GM19395 (cell line): ENCODE measurements around the gene TSPAN9.

Experiments used
- ATAC-seq: cut with Tn5 transposase; IDR thresholded peaks from one replicate; pipeline ENCODE4 v1.9.1; 2021; ENCODE audit warnings: mild to moderate bottlenecking, moderate library complexity; ENCODE audit not compliant: unreplicated experiment

TSPAN9 gene

DNA sequence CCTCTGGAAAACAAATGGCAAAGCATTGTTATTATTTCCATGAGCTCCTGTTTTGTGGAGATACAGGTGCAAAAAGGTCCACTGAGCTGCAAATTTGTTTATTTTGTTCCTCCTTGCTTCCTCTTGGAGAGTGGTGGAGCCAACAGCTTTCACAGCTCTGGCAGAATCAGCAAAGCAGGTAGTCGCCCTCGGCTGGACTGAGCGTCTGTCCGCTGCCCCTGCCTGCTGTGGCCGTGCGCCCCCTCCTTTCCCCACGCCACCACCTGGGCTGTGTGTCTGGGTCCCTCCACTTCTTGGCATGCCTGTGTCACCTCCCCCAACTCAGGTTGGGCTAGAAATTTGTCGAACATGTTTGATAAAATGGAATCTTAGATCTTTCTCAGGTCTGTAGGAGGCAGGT is 188.2 kb downstream of the TSPAN9 start:
- ATAC-seq = no peak

DNA sequence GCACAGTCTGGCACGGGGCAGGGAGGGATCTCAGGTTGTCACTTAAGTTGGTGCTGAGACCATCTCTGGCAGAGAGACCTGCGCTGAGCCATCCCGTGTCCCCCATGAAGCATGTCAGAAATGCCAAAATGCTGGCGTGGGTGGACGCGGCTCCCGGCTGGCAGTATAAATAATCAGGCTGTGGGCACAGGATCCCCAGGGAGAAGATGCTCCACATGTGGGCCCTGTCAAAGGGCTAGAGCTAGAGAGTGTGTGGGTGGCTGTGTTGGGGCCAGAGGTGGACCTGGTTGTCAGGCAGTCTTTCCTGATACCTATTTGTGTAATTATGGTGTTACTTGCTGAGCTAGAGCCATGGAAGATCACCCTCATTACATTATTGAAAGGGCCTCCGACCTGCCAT is 189.5 kb downstream of the TSPAN9 start:
- no peak for ATAC-seq

DNA sequence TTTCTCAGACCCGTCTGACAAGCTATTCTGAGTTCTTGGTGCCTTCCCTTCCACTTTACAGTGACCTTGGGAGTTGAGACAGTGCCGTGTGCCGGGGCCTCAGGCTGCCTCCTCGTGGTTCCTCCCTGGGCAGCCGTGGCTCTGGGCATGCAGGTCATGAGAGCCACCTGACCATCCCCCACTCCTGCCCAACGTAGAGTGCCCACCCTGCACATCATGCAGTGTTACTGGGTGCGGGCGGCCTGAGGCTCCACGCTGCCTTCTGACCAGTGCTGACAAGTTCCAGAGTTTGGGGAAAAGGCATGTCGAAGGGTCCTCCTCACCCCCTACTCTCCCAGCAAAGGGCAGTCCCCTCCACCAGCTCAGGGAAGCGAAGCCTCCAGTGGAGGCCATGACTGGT is 190.5 kb downstream of the TSPAN9 start:
- no peak for ATAC-seq

DNA sequence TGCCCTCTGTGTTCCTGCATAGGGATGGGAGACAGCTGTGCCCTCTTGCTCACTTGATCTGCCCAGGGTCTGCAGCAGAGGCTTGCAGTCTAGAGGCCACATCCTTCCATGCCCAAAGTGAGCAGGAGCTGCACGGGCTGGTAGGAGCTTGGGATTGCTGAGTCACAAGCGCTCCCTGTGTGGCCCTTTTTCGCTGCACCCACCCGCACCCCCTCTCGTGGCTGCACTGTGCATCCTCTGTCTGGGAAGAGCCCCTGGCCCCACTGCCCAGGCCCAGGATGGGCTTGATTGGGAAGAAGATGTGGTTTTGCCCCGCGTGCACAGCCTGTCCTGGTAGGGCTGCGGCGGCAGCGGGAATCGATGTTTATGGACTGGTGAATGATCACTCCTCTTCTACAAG is 192.4 kb downstream of the TSPAN9 start:
- ATAC-seq = no peak

DNA sequence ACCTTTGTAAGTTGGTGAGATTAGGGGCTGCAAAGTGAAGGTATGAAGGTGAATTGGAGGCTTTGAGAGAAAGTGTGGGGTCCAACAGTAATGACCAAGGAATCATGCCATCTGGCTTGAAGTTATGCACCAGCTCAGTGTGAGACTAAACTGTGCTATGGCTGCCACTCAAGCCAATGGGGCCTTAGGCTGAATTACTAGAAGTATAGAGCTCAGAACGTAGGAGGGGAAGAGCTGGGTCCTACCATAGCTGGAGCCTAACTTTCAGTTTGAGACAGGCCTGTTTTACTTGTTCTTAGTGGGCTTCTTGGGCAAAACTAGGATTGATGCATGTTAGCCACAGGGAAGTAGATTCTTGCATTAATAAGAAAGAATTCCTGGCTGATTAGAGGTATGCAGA is 194.0 kb downstream of the TSPAN9 start:
- ATAC-seq = no peak

DNA sequence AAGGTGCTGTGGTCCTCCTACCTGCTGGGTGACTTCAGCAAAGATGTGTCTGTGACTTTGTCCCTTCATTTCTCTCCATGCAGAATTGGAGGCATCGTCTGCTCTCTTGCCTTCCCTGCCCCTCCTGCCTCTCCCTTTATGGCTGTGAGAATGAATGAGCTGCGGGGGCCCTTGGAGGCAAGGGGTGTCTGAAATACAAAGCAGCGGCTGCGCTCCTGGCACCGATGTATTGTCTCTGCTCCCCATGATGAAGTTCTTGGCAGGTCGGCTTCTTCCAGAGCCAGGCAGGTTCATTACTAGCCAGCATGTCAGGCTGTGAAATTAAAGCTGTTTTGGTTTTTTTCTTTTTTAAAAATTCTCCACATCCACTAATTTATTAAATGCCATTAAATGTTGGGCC is 194.5 kb downstream of the TSPAN9 start:
- no peak for ATAC-seq

DNA sequence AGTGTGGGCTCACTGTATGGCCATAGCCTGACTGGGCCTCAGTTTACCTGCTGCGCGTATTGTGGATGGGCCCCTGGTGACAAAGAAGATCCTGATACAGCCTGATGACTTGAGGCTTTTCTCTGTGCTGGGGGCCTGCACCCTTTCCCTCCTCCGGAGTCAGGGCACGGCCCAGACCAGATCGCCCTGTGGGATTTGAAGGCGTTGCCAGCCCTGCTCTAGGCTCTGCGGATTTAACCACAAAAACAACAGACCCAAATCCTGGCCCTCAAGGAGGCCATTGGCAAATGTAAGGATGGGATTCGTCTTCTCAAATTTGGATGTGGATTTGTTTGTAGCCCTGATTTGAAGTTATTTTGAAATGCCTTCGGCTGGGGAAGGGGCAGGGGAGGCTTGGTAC is 195.8 kb downstream of the TSPAN9 start:
- no peak for ATAC-seq

DNA sequence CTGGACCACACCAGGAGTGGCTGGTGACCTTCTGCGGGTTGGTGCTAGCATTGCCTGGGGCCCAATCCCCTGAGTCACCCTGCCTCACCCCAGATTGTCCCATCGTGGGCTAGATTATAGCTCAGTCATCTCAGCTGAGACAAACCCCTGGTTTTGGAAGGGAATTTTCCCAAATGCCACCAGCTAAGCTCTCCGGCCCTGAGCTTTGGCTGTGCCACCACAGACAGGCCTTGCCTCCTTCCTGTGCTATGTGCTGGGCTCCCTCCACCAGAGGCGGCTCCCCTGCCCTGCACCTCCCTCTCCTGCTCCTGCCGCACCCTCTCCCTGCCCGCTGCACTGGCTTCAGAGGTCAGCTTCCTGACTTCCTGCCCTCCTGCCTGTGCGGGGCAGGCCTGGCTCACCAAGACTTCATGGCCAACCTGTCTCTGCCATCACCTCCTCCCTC is 196.3 kb downstream of the TSPAN9 start:
- ATAC-seq = no peak

DNA sequence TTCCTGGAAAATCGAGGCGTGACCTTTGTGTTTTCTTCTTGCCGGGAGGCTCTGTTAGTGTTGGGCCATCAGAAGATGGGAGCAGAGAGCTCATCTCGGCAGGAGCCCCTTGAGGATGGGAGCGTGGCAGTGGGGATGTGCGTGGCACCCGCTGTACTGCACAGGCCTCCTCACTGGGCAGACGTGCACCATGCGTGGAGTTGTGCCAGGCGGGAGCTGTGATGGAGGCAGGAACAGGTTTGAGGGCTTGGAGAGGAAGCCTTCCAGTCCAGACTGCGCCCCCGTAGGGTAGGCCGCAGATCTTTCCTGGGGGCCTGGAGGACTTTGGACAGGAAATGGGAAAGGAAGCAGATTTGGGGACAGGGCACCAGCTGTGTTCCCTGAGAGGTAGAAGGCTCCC is 197.5 kb downstream of the TSPAN9 start:
- ATAC-seq = no peak

DNA sequence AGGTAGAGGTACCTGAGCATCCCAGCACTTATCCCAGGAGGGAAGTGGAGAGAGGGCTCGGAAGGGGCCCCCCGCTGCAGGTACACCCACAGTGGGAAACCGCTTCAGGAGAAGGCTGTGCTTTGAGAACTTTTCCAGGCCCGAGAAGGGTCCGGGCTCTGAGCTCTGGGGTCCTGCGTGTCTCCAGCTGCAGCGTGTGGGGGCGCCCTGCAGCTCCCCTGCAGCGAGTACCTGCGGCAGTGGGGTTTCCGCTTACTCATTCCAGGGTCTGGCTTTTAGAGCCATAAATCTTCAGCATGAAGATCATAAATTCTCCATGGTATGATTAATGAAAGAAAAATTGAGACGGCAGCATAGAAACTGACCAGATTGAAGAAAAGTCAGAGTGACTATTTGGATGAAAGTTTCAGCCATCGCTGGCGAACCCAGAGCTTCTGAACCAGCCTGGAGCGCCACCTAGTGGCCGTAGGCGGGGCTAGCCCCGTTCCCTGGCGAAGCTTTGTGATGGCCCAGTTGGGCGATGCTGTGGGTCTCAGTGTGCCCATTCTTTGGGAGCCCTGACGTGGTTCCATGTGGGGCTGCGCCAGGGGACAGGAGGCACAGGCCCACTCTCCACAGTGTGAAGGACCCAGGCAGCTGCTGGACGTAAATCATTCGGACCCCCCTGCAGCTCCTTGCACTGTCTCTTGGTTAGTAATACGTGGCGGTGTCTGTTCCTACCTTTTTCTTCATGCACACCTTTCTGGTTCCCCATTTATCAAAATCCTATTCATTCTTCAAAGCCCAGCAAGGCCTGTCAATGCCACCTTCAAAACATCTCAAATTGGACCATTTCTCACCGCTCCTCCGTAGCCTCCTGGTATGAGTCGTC is 198.2 kb downstream of the TSPAN9 start:
- ATAC-seq = no peak

DNA sequence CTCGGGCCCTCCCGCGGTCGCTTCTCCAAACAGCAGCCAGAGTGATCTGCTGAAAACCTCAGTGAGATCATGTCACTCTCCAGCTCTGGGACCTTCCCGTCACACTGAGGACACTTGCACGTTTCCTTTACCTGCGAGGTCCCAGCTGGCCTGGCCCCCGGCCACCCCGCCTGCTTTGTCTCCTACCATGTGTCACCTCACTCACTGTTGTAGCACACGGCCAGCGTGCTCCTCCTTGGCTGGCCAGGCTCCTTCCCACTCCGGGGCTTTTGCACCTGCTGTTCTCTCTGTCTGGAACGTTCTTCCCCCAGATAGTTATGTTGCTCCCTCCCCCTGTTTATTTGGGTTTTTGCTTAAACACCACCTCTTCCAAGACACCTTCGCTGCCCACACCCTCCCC is 199.0 kb downstream of the TSPAN9 start:
- ATAC-seq = no peak

DNA sequence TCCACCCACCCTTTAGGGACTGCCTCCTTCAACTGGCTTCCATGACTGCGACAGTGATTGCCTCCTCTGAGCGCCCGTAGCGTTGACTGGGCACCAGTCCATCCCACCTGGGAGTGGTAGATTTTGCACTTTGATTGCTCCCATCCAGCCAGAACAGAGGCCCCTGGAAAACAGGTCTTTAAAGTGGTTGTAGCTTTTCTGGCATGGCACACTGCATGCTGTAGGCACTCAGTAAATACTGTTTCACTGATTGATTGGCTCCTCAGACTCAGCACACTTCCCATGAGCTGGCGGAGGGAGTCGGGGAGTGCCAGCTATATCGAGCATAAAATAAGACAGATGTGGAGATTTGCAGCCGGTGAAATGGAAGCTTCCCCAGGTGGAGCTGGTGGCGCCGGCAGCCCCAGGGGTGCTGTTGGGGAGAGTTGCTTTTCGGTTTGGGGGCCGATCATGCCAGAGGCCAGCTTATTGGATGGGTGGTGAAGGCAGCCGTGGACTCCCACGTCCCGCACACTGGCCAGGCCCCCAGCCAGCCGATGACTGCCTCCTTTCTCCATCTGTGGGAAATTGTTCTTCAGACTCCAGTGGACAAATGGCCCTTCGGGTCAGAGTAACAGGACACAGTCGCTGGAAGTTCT is 200.2 kb downstream of the TSPAN9 start:
- ATAC-seq = no peak

DNA sequence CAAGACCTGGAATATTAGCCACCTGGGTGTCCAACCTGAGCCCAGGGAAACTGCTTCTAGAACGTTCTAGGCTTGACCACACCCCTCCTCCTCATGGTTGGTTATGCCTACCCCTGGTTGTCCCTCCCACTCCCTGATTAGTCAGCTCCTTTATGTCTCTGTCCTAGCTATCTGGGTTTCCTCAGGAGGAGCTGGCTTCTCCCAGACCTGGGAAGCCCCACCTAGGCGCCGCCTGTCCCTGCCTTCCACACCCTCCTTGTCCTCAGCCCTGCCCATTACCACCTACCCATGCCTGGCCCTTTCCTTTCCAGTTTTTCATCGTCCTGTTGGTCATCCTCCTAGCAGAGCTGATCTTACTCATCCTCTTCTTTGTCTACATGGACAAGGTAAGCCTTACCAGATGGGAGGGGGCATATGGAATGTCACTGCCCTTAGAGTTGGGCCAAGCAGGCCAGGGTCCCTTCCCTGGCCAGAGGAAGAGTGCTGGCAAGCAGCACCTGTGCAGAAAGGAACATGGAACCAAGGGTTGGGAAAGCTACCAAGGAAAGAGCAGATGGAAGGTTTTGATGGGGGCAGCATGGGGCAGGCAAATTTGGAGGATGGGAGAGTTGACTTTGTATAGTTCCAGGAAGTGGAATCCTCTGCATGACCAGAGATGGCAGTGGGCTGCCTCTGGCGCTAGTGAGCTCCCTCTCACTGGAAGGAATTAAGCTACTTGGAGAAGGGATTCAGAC is 201.7 kb downstream of the TSPAN9 start:
- ATAC-seq = no peak

DNA sequence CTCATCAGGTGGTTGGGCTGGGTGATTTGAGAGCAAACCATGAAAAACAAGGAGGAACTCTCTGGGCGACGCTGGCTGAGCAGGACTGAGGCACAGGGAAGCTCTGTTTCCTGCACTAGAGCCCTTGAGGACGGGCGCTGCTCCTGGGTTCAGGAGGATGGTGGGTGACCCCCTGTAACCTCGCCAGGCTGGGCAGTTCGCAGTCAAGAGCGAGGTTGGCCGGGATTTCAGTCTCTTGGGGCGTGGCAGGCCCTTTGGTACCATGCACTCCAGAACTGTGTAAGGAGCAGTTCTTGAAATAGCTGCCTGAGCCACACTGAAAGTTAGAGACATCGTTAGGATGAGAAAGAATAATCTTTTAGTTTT is 202.2 kb downstream of the TSPAN9 start:
- ATAC-seq = no peak

DNA sequence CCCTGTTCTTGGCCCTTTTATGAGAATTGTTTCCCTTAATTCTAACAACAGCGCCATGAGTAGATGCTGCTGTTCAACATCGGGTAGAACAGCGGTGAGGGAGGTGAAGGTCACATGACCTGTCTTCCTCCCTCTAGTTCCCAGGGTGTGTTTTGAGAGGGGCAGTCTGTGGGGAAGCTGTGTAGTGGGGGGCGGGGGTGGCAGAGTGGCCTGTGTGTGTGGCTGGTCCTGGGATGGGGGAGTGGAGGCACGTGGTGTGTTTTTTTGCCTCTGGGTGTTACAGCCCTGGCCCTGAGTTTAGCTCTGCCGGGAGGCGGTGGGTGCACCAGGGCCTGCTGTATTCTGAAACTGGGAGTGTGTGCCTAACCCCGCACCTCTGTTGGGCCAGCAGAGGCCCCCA is 202.7 kb downstream of the TSPAN9 start:
- ATAC-seq = no peak

DNA sequence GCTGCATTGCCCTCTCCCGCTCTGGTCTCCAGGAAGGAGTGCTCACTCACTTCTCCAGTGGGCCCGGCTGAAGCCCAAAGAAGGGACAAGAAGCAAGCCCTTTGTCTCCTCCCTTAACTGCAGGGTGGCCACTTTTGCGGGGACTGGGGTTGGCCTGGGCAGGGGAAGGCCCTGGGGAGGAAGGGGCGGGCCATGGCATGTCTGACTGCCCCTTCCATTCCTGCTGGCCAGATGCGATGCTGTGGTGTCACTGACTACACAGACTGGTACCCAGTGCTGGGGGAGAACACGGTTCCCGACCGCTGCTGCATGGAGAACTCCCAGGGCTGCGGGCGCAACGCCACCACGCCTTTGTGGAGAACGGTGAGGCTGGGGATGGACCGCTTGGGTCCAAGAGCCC is 203.8 kb downstream of the TSPAN9 start:
- ATAC-seq = no peak

DNA sequence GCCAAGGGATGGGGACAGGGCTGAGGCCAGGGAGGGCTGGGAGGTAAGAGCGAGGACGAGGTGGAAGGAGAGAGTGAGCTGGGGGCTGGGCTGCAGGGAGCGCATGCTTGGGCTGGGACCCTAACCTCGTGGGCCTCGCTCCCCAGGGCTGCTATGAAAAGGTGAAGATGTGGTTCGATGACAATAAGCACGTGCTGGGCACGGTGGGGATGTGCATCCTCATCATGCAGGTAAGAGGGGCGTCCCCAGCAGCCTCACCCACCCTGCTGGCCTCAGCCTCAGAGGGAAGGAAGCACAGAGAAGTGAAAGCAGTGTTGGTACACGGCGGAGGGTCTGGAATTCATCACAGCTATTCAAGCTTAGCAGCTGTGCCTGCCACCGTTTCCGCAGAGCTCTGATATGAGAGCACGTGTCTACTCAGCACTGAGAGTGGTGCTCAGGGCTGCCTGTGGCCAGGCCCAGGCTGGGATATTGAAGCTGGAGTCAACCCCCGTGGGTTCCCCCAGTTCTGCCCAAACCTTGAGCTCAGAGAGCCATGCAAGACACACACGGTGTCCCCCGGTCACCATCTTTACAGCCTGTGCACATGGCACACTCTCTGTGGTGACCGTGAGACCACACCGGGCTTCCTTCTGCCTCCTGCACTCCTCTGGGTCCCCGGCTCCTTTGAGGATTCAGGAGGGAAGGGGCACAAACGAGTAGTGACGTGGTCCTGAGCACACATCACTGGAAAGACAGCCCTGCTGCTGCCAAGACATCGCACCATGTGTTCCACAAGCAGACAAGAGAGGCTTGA is 204.6 kb downstream of the TSPAN9 start:
- no peak for ATAC-seq

DNA sequence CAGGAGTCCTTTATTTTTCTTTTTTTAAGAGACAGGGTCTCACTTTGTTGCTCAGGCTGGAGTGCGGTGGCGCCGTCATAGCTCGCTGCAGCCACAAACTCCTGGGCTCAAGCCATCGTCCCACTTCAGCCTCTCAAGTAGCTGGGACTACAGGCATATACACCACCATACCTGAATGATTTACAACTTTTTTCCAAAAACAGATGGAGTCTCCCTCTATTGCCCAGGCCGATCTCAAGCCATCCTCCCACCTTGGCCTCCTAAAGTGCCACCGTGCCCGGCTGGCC is 205.1 kb downstream of the TSPAN9 start:
- ATAC-seq = no peak

DNA sequence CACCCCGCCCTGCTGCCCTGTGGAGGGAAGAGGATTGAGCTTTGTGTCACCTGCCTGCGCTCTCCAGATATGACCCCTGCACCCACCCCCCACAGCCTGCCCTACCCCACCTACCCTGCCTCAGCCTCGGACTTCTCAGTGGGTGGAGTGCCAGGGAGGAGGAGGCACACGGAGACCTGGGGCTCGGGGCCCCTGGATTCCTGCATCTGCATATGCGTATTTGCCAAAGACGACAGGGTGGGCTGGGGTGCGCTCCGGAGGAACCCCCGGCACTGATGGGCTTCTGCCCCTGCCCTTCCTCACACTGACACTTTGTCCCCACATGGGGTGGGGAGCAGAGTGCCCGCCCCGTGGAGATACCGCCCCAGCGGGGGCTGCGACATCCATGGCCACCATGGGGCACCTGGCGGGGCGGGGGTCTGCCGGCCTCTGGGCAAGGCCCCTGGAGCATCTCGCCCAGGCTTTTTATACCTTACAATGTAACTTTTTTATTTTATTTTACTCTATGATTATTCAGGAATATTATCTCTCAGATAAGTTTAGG is 206.0 kb downstream of the TSPAN9 start:
- no peak for ATAC-seq

DNA sequence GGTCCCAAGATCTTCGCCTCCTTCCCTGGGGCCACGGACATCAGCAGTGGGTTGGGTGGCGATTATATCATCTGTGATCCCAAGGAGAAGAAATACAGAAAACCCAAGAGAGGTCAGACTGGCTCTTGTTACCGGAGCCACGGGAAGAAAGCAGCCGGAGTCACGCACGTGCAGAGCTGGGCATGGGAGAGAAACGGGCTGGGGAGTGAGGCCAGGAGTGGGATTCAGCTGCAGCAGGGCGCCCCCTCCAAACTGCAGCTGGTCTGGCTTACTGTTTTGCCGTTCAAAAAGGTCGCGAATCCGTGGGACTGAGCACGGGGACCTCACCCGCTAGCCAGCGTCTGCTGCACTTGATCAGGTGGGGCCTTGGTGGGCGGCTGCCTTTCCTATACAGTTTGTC is 207.2 kb downstream of the TSPAN9 start:
- ATAC-seq = no peak

DNA sequence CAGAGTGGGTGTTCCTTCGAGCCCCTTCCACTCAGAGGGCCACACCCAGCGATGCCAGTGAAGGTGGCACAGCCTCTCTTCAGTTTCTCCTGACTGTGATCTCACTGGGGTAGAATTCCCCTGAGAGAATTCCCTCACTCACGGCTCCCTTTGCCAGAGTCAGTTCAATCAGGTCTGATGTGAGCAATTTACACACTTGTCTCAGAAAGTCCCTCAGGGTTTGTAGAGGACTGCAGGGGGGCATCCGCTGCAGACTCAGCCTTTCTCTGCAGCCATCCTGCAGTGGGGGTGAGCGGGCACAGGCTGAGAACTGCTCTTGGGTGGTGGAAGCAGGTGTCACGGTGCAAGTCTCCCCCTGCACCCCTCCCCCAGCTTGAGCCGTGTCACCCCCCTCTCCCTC is 208.4 kb downstream of the TSPAN9 start:
- no peak for ATAC-seq
